Measurements from ENCODE around the gene TALDO1.
A peak's percentile ranks its signal among the peaks of the same experiment; 100 is the strongest.

The TALDO1 gene

DNA sequence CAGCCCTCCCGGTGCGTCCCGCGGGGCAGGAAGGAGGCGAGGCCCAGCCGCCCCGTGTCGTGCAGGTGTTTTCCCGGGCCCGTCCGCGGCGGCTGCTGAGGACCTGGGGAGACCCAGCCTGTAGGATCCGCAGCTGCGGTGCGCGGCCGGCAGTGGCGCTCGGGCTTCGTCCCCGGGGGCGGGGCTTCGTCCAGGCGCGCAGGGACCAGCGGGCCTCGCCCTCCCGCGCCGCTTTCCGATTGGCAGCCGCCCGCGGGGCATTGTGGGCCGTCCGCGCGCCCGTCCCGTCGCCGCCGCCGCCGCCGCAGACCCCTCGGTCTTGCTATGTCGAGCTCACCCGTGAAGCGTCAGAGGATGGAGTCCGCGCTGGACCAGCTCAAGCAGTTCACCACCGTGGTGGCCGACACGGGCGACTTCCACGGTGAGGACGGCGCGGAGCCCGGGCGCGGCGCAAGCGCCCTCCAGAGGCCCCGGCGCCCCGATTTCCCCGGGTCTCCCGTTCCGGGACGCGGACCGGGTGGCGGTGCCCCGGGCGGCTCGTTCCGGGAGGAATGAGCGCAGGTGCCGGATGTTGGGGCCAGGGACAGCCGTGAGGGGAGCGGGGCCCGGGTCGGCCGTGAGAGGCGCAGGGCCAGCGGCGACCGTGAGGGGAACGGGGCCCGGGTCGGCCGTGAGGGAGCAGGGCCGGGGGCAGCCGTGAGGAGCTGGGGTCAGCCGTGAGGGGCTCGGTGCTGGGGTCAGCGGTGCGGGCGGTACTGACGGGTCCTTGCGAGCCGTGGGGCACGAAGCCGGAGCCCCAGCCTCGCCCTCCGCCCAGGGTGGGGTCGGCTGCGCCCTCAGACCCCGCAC is at the start of gene TALDO1:
Gene TALDO1, plus strand, starts transcription at position 307 of the 849 bp plus-strand sequence. Its CDS starts 18 bp downstream, at position 325.
- DNase-seq, result peak; percentile 79

- no peak for DNase-seq
Measured at GRCh38 chr11:697811-698311, 49.4 kb upstream of the TALDO1 start.

- no peak for DNase-seq
Measured at GRCh38 chr11:698493-699115, 48.7 kb upstream of the TALDO1 start.

GRCh38 chr11:699116-699508 is 48.2 kb upstream of the TALDO1 start:
- DNase-seq, result no peak

DNA sequence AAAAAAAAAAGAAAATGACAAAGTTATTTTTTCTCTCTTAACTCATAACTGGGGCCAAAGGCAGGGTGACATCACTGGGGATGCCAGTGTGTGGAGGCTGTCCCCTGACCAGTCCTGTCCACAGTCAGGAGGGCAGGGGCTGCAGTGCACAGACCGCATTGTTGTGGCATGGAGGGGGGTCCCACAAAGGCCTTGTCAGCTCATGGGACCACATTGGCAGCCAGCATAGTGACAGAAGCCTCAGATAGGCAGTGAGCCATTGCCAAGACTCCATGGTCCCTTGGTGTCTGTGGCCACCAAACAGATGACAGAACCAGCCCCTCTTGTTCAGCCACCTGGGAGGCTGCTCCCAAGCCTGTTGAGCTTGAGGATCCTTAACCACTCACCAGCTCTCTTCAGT is 47.5 kb upstream of the TALDO1 start:
- no peak for DNase-seq

GRCh38 chr11:701741-702461 is 45.4 kb upstream of the TALDO1 start:
- no peak for DNase-seq

GRCh38 chr11:702462-703461 is 44.5 kb upstream of the TALDO1 start:
- peak; percentile 45 for DNase-seq

GRCh38 chr11:703506-703905 is 43.8 kb upstream of the TALDO1 start:
- no peak for DNase-seq

GRCh38 chr11:704228-704674 is 43.0 kb upstream of the TALDO1 start:
- DNase-seq, result no peak

DNA sequence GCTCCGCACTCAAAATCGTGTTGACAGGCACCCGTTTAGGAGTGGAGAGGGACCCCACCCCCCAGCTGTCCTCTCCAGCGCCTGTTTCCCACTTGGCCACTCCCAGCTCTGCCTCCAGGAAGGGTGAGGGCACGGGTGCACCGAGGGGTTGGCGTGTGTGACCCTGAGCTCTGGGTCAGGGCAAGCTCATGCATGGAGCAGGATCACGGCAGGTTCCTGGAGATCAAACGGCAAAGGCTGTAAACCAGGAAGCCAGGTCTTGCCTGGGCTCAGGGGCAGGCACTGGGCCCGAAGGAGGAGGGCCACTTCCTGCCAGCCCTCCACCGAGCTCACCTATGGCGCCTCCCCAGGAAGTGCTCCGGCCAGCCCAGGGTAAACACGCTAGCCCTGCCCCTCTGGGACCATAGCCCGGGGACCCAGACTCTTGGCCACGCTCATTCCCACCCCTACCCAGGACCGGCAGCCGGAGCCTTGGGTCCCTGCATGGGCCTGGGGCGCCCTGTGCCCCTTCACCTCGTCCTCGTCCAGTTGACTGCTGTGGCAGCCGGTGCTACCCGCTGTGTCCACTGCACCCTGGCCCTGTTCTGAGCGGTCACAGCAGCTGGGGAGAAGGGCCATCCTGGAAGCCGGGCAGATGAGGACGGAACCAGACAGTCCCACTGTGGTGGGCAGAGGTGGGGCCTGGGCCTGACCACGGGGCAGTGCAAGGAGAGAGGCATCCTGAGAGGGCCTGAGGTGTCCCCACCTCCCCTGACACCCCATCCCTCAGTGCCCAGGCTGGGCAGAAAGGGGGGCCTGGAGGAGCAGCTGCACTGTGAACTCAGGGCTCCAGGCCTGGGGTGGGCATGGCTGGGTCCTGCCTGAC is 42.3 kb upstream of the TALDO1 start:
- peak; percentile 52 for DNase-seq

DNA sequence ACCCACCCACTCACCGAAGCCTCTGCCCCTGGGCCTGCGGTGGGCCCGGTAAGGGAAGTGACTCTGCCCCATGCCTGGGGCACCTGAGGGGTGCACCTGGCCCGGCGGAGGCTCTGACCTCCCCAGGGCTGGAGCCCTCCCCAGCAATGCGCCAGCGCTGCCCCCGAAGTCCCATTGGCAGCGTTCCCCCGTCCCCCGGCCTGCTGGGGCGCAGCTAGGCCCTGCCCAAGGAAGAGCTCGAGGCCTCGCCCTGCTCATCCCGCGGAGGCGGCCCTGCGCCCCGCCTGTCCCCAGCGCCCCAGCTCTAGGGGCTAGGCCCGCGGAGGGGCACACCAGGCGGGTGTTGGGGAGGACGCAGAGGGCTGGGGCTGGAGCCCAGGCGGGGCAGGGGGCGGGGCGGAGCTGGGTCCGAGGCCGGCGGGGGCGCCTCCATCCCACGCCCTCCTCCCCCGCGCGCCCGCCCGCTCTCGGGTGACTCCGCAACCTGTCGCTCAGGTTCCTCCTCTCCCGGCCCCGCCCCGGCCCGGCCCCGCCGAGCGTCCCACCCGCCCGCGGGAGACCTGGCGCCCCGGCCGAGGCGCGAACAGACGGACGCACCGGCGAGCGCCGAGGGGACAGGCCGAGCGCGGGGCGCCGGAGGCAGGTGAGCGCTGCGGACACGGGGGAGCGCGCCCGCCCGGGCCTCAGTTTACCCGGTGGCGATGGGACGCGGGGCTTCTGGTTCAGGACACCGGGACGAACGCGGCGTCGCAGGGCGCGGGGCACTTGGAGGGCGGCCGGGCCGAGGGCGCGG is 41.4 kb upstream of the TALDO1 start, which contains the start of gene EPS8L2:
Gene EPS8L2, plus strand, starts transcription at position 586 of the 793 bp plus-strand sequence. CDS start 3,177 bp downstream, outside the sequence.
- no peak for DNase-seq

DNA sequence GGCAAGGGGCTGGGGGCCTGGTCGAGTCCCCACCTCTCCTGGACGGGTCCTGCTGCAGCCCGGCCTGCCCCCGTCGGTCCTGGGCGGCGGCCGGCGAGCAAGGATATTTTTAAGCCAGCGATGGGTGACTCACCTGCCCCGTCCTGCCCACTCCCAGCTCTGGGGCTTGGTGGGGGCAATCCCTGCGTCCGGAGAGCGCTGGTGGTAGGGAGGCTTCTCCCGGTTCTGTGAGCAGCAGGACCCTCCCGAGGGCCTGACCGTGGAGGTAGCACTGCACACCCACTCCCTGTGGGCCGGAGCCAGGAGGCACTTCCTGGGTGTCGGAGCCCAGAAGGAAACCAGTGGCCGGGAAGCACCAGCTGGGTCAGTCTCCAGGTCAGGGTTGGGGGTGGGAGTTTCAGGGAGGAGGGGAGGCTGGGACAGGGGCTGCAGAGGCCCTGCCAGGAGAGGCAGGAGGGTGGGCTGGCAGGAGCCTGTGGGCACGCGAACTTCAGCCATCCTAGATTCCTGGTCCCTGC is 40.8 kb upstream of the TALDO1 start:
- DNase-seq, result no peak

DNA sequence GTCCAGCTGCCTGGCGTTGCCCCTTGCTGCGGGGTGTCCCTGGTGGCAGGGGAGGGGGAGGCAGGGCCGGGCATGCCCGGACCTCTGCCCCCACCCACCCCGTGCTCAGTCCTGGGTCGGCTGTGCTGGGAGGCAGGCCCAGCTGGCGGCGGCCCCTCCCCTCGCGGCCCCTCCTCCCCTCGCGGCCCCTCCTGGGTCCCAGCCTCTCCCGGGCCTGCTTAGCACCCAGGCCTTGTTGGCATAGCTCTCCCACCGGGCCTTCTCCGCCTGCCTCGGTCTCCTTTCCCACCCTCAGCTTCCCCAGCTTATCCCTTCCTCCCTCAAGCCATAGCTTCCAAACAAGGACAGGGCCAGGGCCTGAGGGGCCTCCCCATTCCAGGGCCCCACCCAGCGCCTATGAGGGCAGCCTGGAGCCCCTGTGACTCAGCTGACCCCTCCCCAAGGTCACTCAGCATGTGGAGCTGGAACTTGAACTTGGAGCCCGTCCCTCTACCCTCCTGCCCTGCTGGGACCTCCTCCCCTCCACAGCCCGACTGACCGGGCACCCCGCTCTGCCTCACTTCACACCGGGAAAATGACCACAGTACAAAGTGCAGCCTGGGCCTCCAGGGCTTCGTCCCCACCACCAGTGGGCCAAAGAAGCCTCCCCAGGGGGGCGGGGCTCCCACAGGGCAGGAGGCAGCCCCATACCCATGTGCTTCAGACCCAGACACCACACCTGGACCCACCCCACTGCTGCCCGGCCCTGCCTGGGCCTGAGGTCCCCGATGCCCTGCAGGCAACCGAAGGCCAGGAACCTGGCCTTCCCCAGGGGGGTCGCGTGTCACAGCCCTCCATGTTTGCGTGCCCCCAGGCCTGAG is 40.1 kb upstream of the TALDO1 start:
- no peak for DNase-seq

- no peak for DNase-seq
Measured at GRCh38 chr11:707817-708420, 39.3 kb upstream of the TALDO1 start.

- DNase-seq, result no peak
Measured at GRCh38 chr11:708511-708910, 38.8 kb upstream of the TALDO1 start.

- no peak for DNase-seq
Measured at GRCh38 chr11:709109-709997, 37.9 kb upstream of the TALDO1 start.

DNA sequence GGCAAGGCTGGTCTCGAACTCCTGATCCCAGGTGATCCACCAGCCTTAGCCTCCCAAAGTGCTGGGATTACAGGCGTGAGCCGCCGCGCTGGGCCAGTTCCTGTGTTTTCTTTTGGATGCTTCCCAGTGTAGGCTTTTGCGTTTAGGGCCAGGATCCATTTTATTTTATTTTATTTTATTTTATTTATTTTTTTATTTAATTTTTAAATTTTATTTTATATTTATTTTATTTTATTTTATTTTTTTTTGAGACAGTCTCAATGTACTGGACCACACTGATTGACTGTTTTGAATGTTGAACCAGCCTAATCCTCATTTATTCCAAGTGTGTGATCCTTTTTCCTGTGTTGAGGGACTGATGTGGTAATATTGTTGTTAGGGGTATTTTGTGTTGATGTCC is 32.8 kb upstream of the TALDO1 start:
- DNase-seq, result no peak
